Subcutaneous adipose tissue (tissue), 4 donors: ENCODE results near the gene ZSCAN9. TPM values are rescaled to one million over a fixed set of nuclear protein-coding genes. Genes with fewer than 3 reads are reported as not detected.

ENCODE experiments used
- total RNA-seq, 4 donors: library from RNA; depleted of rRNA; stranded (reverse); fragments of >200 nt; gene quantifications; one replicate each; pipeline ENCODE4 v1.1.0, GENCODE V29; 2016
- TF ChIP-seq, protein P1 (sequence below): fragments of 450-650 bp; IDR thresholded peaks from one replicate; pipeline ENCODE4 v1.5.1; 2016; ENCODE audit warnings: low read depth, mild to moderate bottlenecking, control low read depth, antibody characterized with exemption, moderate library complexity

The ZSCAN9 gene
- total RNA-seq, 4 donors from 2014 or later = 8.2 to 16.2 (median 13.5) TPM

DNA sequence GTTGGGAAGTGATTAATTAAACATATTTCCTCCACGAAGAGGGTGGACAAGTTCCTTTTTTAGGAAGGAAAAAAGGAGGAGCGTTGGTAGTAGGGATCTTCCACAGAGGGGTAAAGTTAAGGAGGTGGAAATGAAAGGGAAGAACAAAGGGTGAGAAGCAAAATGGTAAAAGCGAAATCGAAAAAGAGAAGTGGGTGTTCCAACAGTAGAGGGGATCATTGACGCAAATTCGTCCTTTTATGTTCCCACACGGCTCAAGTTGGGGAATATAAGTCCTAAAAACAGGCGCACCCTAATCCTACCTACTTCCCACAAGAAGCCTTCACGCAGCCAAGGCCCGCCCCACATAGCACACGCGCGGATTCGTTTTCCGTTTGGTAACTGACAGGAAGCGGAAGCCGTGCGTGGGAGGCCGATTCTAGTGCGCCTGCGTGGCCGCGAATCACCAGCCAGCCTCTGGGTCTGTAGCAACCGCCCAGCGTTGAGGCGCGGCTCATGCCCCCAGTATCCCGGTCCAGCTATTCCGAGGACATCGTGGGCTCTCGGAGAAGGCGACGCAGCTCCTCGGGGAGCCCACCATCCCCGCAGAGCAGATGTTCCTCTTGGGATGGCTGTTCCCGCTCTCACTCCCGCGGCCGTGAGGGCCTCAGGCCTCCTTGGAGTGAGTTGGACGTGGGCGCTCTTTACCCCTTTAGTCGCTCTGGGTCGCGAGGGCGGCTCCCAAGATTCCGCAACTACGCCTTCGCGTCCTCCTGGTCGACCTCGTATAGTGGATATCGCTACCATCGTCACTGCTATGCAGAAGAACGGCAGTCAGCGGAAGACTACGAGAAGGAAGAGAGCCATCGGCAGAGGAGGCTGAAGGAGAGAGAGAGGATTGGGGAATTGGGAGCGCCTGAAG is 34.1 kb downstream of the ZSCAN9 start, which contains the start of gene NKAPL:
Gene NKAPL, plus strand, starts transcription at position 421 of the 901 bp plus-strand sequence. Its CDS starts 75 bp downstream, at position 496.
- TF ChIP-seq, protein P1, sequence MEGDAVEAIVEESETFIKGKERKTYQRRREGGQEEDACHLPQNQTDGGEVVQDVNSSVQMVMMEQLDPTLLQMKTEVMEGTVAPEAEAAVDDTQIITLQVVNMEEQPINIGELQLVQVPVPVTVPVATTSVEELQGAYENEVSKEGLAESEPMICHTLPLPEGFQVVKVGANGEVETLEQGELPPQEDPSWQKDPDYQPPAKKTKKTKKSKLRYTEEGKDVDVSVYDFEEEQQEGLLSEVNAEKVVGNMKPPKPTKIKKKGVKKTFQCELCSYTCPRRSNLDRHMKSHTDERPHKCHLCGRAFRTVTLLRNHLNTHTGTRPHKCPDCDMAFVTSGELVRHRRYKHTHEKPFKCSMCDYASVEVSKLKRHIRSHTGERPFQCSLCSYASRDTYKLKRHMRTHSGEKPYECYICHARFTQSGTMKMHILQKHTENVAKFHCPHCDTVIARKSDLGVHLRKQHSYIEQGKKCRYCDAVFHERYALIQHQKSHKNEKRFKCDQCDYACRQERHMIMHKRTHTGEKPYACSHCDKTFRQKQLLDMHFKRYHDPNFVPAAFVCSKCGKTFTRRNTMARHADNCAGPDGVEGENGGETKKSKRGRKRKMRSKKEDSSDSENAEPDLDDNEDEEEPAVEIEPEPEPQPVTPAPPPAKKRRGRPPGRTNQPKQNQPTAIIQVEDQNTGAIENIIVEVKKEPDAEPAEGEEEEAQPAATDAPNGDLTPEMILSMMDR = no peak

DNA sequence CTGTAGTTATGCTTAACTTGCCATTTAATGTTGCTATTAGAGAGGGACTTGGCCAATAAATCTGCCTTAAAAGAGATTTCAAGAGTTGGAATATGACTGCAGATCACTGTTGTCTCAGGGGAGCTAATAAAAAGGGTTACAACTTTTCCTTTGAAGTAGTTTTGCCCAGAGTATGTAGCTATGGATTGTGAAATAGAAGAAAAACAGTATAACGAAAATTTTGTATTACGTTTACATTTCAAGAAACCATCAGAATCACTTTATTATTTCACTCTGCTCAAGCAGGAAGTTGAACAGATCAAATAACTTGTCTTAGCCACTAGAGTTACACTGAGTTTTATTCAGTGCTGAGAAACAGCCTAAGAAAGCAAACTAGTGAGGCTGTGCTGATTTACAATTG is 38.8 kb downstream of the ZSCAN9 start:
- TF ChIP-seq, protein P1 = no peak

DNA sequence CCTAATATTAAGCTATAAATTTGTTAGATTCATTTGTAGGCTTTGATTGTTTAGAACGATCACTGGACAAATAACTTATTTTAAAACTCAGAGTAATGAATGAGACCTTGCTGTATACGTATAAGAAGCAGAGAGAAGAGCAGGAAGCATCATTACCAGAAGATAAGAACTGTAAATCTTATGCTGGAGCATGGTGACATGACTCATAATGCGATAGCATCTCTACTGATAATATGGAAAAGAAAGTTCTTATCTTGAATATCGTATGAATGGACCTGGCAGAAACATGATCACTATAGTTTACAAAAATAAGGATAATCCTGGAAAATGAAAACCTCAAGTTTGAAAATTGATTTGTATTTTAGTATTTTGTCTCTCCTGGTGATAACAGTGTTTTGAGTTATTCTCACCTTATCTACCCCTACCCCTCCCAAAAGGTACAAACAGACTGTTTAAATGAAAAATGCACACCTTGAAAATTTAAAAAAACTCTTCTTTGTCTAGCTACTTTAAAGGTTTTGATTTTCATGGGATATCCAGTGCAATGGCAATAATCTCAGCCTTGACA is 39.8 kb downstream of the ZSCAN9 start:
- TF ChIP-seq, protein P1 = no peak

DNA sequence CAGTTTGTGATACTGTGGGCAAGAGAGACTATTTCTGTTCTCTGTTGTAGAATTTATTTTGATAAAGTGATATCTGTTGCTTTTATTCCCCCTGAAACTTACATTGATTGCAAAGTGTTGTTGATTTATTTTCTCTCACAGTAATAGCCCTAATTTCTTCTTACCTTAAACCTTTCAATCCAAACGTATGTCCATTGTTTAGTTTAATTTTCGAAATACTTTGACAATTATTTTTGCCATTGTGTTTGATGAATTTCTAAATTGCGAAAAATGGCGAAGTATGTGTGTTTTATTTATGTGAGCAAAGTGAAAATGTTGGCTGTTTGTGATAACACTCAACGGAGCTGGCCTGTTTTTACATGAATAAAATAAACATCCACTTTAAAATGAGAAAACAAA is 41.5 kb downstream of the ZSCAN9 start:
- TF ChIP-seq, protein P1 = no peak

DNA sequence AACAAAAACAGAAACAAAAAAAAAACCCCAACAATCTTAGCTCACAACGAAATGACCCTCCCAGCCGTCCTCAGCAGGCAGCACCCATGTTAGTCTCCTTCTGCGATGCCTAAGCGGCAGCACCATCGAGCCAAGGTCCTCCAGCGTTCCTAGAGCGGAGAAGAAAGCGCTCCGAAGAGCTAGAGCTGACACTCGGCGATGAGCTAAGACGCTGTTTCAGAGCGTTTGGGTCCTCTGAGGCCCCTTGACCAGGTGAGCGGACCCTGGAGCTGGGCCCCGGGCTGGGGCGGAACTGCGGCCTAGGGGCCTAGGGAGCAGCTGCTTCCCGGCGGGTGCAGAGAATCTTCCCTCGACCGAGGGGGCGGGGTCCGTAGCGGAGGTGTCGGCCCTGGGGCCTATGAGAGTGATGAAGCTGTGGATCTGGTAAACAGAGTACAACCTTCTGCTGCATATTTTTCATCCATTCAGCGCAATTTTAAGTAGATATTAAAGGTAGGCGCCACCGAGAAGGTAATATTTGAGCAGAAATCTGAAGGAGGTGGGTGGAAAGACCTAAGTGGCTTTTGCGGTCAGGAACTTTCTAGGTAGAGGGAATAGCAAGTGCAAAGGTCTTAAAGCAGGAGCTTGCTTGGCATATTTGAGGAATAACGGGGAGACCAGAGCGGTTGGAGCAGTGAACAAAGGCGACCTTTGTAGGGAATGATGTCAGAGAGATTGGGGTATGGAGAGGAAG is 42.1 kb downstream of the ZSCAN9 start, which contains the start of gene ZSCAN26:
Gene ZSCAN26, plus strand, starts transcription at position 182 of the 733 bp plus-strand sequence. CDS start 4,777 bp downstream, outside the sequence.
- TF ChIP-seq, protein P1 = no peak

DNA sequence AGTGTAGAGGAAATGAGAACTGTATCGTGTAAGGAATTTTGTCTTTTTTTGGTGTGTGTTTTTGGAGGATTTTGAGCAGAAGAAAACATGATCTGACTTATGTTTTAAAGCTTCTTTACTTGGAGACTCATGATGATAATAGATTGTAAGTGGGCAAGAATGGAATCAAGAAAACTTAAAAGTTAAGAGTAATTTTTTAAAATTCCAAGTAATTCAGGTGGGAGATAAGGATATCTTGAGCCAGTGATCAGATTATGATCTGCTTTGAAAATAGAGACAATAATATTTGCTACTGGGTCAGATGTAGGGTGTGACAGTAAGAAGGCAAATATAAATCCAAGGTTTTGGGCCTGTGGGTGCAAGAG is 42.6 kb downstream of the ZSCAN9 start:
- TF ChIP-seq, protein P1 = no peak

DNA sequence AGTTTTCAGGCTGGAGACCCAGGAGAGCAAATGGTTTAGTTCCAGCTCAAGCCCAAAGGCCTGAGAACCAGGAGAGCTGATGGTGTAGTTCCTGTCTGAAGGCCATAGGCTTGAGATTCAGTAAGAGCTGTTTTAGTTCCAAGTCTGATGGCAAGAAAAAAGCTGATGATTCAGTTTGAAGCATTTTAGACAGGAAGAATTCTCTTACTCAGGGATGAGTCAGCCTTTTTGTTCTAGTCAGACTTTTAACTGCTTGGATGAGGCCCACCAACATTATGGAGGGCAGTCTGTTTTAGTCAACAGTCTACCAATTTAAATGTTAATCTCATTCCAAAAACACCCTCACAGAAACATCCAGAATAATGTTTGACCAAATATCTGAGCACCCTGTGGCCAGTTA is 44.4 kb downstream of the ZSCAN9 start:
- TF ChIP-seq, protein P1 = no peak
